GM13976 (cell line): ENCODE data around the gene DENND4C.
A peak's percentile ranks its signal among the peaks of the same experiment; 100 is the strongest.

Experiments used
- DNase-seq: peaks from one replicate; pipeline ENCODE4 v3.0.0; 2012; ENCODE audit warnings: low spot score
- CTCF ChIP-seq: IDR thresholded peaks from 2 replicates; pipeline ENCODE4 v1.5.1; 2012; ENCODE audit warnings: borderline replicate concordance, mild to moderate bottlenecking; ENCODE audit not compliant: insufficient read depth; ENCODE audit errors: extremely low read depth, missing control alignments, control extremely low read depth
- in situ Hi-C: fragments of 300-500 bp; cut with MboI; formaldehyde crosslinking; loops from one replicate; pipeline ENCODE4 v1.12.0; 2022; ENCODE audit warnings: low sequenced_read_pairs, mixed read lengths, inconsistent platforms; ENCODE audit not compliant: unreplicated experiment

DENND4C gene

GRCh38 chr9:19231904-19232822, 1.7 kb downstream of the DENND4C start:
- no peak for TF ChIP-seq CTCF
- in situ Hi-C loops = no loop called here
- DNase-seq = no peak

GRCh38 chr9:19232823-19233194, 2.3 kb downstream of the DENND4C start:
- peak; percentile 36 for DNase-seq
- in situ Hi-C loops = no loop called here
- TF ChIP-seq CTCF = no peak

GRCh38 chr9:19233344-19233743, 2.9 kb downstream of the DENND4C start:
- no peak for DNase-seq
- in situ Hi-C loops = no loop called here
- no peak for TF ChIP-seq CTCF

GRCh38 chr9:19239955-19240354, 9.5 kb downstream of the DENND4C start:
- in situ Hi-C loops = no loop called here
- no peak for TF ChIP-seq CTCF
- DNase-seq = no peak

- TF ChIP-seq CTCF = no peak
- in situ Hi-C loops = no loop called here
- no peak for DNase-seq
These were observed 11.2 kb downstream of the DENND4C start for GRCh38 chr9:19241728-19242127.

GRCh38 chr9:19243366-19244033, 13.0 kb downstream of the DENND4C start:
- no peak for TF ChIP-seq CTCF
- no peak for DNase-seq
- in situ Hi-C loops = no loop called here
